PFSK-1 (cell line): ENCODE results near the gene ZNF726.

ENCODE experiments used
- FOXP2 ChIP-seq: optimal IDR thresholded peaks from 2 replicates; pipeline ENCODE3; 2011; ENCODE audit warnings: borderline replicate concordance, control low read depth, inconsistent platforms; ENCODE audit not compliant: insufficient read depth; ENCODE audit errors: extremely low read length, extremely low read depth
- POLR2AphosphoS5 ChIP-seq: IDR thresholded peaks from 2 replicates; pipeline ENCODE4 v1.6.1; 2012; ENCODE audit warnings: low read depth, mild to moderate bottlenecking, control low read depth, low read length, moderate library complexity
- SIN3A ChIP-seq: IDR thresholded peaks from 2 replicates; pipeline ENCODE4 v1.6.1; 2012; ENCODE audit warnings: mild to moderate bottlenecking, low read length, moderate library complexity, borderline replicate concordance; ENCODE audit not compliant: insufficient read depth
- TAF1 ChIP-seq: IDR thresholded peaks from 2 replicates; pipeline ENCODE4 v1.6.1; 2012; ENCODE audit warnings: low read length, control low read depth, borderline replicate concordance; ENCODE audit not compliant: insufficient read depth
- TF ChIP-seq, protein P1 (sequence below), 2 experiments: IDR thresholded peaks; 2 replicates each; pipeline versions ENCODE4 v1.6.1 to v1.8.0; 2011 to 2012; ENCODE audit warnings: low read depth in 2 of 2, low read length in 2 of 2, control low read depth in 1 of 2, inconsistent platforms in 1 of 2, mild to moderate bottlenecking in 1 of 2, moderate library complexity in 1 of 2; ENCODE audit not compliant: insufficient read depth in 1 of 2

DNA sequence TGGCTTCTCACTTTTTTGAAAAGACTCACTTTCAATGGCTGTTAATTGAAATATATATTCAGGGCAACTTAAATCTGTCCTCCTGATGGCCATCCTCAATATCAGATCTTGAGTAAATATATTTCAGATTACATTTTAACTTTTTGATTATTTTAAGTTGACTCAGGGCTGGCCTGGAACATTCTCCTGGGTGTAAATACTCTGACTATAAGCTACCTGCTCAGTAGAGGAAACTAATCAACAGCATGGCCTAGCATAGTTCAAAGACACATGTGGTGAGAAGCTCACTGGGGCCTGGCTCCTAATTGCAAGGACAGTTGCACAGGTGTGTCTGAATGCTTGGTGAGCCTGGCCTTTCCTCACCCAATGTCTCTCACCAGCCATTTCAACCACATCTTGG is 5.5 kb upstream of the ZNF726 start:
- TF ChIP-seq SIN3A (no peak), POLR2AphosphoS5 (no peak), TAF1 (no peak), FOXP2 (no peak)
- TF ChIP-seq, protein P1, sequence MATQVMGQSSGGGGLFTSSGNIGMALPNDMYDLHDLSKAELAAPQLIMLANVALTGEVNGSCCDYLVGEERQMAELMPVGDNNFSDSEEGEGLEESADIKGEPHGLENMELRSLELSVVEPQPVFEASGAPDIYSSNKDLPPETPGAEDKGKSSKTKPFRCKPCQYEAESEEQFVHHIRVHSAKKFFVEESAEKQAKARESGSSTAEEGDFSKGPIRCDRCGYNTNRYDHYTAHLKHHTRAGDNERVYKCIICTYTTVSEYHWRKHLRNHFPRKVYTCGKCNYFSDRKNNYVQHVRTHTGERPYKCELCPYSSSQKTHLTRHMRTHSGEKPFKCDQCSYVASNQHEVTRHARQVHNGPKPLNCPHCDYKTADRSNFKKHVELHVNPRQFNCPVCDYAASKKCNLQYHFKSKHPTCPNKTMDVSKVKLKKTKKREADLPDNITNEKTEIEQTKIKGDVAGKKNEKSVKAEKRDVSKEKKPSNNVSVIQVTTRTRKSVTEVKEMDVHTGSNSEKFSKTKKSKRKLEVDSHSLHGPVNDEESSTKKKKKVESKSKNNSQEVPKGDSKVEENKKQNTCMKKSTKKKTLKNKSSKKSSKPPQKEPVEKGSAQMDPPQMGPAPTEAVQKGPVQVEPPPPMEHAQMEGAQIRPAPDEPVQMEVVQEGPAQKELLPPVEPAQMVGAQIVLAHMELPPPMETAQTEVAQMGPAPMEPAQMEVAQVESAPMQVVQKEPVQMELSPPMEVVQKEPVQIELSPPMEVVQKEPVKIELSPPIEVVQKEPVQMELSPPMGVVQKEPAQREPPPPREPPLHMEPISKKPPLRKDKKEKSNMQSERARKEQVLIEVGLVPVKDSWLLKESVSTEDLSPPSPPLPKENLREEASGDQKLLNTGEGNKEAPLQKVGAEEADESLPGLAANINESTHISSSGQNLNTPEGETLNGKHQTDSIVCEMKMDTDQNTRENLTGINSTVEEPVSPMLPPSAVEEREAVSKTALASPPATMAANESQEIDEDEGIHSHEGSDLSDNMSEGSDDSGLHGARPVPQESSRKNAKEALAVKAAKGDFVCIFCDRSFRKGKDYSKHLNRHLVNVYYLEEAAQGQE (IDR thresholded peaks at IDR 0.05; ENCODE audit: insufficient read depth in 1 of 2, low read depth in 2 of 2, low read length in 2 of 2) = no peak
